ENCODE results near the gene DLGAP3. TPM values are rescaled to one million over a fixed set of nuclear protein-coding genes. Genes with fewer than 3 reads are reported as not detected.

Gene DLGAP3
- total and polyA plus RNA-seq, 2 donors (not counting 3 experiments of a cell fraction or from before 2014, with no cell fraction given) = 0.04 to 0.20 TPM

GRCh38 chr1:34907487-34908090 lies 21.9 kb downstream of the DLGAP3 start:
- dilution Hi-C loops (cut with MboI; ENCODE audit: extremely low pct_ligation_motif_present, low sequenced_read_pairs) = no loop called here
- no peaks in the 10 kb centered on the region for H3K4me1 ChIP-seq (ENCODE audit: control insufficient read depth, extremely low read depth, insufficient read depth, low read length)

More at GRCh38 chr1:34907487-34908090, 21.9 kb downstream of the DLGAP3 start:
- FAIRE-seq = no peak
- H3K9me3 ChIP-seq (replicated peaks; ENCODE audit: control insufficient read depth, insufficient read depth, low read length) = no peaks in the 10 kb centered on the region
- TF ChIP-seq POLR2A (IDR thresholded peaks at IDR 0.05; ENCODE audit: low read depth, low read length) = no peak
- TF ChIP-seq CTCF (IDR thresholded peaks at IDR 0.05; ENCODE audit: extremely low read depth in 1 of 2, insufficient read depth in 1 of 2, low read depth in 1 of 2, low read length in 2 of 2) = no peak
- TF ChIP-seq POLR2AphosphoS5 (IDR thresholded peaks at IDR 0.05; ENCODE audit: insufficient read depth, low read depth, low read length) = no peak
- no peak for TF ChIP-seq GATA2 (IDR thresholded peaks at IDR 0.05; ENCODE audit: insufficient read depth, insufficient read length, low read depth, low read length)
- no peak for TF ChIP-seq JUN (IDR thresholded peaks at IDR 0.05; ENCODE audit: borderline replicate concordance, insufficient read depth, insufficient read length, low read depth)
- TF ChIP-seq FOS (IDR thresholded peaks at IDR 0.05; ENCODE audit: borderline replicate concordance, insufficient read depth, low read length) = no peak
- no peak for TF ChIP-seq MYC (IDR thresholded peaks at IDR 0.05; ENCODE audit: low read depth, low read length)
- H3K4me3 ChIP-seq (replicated peaks in 1 of 3; ENCODE audit: insufficient read depth in 1 of 3, low read depth in 1 of 3, low read length in 3 of 3) = no peak overlapping the region
- ChIA-PET CTCF (no interaction called here), POLR2A (no interaction called here)
- H4K20me1 ChIP-seq (replicated peaks; ENCODE audit: control insufficient read depth, extremely low read depth, insufficient read depth, low read length) = no peaks in the 10 kb centered on the region
- H3K36me3 ChIP-seq (ENCODE audit: control insufficient read depth in 2 of 2, extremely low read depth in 1 of 2, insufficient read depth in 2 of 2, low read length in 2 of 2) = no peaks in the 10 kb centered on the region
- no peaks in the 10 kb centered on the region for H3K27me3 ChIP-seq (ENCODE audit: control insufficient read depth in 2 of 2, insufficient read depth in 2 of 2, low read length in 2 of 2)
- H3K79me2 ChIP-seq (ENCODE audit: control insufficient read depth, insufficient read depth, low read length) = no peaks in the 10 kb centered on the region
- no peak overlapping the region for H3K27ac ChIP-seq (ENCODE audit: insufficient read depth, low read depth, low read length)
- no peaks in the 10 kb centered on the region for H3K9me1 ChIP-seq (replicated peaks; ENCODE audit: control insufficient read depth, extremely low read depth, insufficient read depth, low read length)
- intact Hi-C loops (cut with micrococcal nuclease) = no loop called here
- peak; percentile 11 for DNase-seq (ENCODE audit: low read depth, low spot score)
- no TSS peak for BruUV-seq (replicated peaks)
- no peak overlapping the region for H3K4me2 ChIP-seq (ENCODE audit: insufficient read depth, low read length)
- H3K9ac ChIP-seq (replicated peaks; ENCODE audit: extremely low read depth, insufficient read depth, low read length) = no peak overlapping the region
- no peak overlapping the region for H2AFZ ChIP-seq (ENCODE audit: low read depth, low read length)
